ENCODE results near the gene TMEM30B.
"Not testable (repeated sequence)": the region's sequence is repeated elsewhere in the genome, so short reads cannot be mapped to it uniquely, and the experiment has no call there.

TMEM30B gene

DNA sequence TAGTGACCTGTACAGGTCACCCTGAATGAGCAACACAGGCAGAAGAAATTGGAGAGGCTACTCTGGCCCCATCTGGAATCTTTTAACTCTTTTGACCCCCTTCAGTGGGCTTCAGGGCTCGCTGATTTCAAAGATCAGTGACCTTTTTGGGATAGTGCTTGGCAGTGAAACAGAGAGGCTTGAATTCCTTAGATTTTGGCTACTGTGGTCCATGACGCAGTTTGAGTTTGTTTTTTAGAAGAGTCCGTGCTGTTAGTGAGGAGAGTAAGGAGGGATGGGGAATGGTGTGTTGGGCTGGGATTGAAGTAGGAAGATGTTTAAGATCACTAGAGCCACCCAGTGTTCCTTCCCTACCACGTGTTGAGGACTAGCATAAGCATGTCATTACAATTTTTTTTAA lies 16.5 kb downstream of the TMEM30B start:
- no peak for DNase-seq

DNA sequence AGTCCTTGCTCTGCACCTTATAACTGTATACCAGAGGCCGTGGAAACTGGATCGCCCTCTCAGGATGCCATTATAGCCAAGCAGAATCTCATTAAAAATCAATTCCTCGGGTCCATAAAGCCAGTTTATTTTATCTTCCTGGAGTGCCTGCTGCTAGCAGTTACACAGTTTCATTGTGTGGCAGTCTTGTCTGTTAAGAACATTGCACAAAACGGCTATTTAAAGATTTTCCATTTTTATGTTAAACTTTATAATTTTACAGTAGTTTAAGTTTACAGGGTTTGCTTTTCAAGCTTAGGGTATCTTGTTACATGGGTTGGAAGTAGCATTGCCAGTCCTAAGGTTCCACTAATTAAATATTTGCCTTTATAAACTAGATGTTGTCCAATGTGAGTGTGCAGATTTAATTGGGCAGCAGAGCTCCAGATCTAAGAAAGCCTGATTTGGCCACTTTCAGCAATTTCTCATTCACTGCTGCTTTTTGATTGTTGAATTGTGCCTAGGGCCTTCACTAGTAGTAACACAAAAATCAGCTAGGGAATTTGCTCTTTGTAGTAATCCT lies 17.0 kb downstream of the TMEM30B start:
- DNase-seq, result no peak

DNA sequence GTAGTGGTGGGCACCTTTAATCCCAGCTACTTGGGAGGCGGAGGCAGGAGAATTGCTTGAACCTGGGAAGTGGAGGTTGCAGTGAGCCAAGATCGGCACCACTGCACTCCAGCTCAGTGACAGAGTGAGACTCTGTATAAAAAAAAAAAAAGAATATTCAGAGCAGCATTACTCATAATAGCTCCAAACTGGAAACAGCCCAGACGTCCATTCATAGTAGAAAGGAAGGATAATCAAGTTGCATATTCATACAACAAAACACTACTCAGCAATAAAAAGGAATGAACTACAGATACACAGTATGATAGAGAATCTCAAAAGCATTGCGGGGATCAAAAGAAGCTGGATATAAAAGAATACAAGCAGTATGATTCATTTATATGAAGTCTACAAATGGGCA lies 19.1 kb downstream of the TMEM30B start:
- DNase-seq, result no peak

DNA sequence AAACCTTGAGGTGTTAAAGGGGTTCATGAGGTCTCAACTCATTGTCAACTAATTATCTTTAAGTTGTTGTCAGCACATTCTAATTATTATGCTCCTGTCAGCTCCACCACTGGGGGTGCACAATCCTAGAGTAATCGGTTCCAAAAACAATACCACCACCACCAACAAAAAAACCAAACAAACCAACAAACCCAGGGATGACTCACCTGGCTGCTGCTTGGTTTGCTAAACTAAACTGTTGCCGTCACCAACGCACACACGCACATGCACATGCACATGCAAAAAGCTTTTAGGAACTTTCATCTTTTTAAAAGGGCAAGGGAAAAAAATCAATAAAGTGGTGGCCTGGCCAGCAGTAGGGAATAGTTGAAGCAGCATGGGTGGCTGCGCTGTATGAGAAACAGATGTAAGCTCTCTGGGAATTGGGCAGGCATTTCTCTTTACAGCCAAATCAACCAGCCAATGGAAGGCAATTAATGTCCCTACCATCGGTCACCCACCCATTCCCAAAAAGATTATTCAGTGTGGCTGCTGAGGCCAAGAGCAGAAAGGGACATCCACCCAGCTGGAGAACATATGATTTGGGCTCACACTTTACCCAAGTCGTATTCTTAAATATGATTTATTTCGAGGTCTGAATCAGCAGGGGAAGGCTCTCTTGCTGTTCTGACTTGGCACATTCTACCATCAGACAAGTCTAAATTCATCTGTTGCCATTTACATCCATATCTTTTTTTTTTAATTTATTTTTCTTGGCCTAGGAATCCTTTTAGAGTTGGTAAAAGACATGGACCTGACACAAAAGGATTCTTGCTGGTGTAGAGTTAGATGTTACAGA lies 20.0 kb downstream of the TMEM30B start:
- DNase-seq, result no peak

DNA sequence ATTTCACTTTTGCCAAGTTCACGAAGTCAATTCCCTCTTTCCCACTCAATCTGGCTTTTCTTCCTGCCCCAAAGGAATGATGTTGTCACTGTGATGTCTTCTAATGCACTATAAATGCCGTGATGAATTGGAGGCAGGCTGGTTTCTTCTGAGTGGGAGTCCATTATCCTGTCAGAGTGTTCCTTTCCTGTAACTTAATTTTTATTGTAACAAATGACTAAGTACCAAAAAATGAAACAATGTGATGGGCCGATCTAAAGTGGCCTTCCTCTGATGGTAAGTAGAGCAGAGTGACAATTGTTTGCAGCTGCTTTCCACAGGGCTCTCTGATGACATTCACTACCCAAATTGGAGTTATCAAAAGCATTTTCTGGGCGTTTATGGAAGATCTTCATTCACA lies 22.2 kb downstream of the TMEM30B start:
- no peak for DNase-seq

- DNase-seq, result no peak
These were observed 23.6 kb downstream of the TMEM30B start for GRCh38 chr14:61257469-61258057.

GRCh38 chr14:61256826-61257468 lies 24.2 kb downstream of the TMEM30B start:
- DNase-seq, result no peak

GRCh38 chr14:61255968-61256367 lies 25.2 kb downstream of the TMEM30B start:
- DNase-seq, result no peak

DNA sequence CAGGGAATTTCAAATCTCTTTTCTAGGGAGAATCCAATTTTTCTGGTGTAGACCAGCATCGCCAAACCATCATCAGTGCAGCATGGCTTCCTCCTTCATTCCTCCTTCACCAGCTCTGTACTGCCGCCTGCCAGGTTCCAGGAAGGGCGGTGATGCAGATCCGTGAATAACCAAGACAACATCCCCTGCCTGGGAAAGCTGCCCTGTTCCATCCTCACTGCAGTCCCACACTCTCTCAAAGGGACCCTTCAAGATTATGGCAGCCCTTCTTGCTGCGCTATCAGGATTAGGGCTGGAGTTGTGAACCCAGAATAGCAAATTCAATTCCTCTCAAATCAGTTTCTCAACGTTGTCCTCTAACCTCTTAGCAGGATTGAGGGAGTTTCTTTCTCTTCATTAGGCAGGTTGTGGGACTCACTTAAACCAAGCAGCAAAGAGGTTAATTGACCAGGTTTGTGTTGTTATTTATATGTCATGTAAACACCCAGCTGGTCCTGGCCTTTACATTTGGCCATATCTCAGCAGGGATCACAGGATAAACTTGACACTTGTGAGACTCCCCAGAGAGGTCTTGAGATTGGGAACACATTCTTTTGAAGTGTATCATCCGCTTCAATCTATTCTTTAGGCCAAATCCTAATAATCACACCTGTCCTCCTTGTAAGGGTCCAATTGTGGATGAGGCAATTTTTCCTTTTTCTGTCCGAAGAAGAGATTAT lies 26.2 kb downstream of the TMEM30B start:
- no peak for DNase-seq

DNA sequence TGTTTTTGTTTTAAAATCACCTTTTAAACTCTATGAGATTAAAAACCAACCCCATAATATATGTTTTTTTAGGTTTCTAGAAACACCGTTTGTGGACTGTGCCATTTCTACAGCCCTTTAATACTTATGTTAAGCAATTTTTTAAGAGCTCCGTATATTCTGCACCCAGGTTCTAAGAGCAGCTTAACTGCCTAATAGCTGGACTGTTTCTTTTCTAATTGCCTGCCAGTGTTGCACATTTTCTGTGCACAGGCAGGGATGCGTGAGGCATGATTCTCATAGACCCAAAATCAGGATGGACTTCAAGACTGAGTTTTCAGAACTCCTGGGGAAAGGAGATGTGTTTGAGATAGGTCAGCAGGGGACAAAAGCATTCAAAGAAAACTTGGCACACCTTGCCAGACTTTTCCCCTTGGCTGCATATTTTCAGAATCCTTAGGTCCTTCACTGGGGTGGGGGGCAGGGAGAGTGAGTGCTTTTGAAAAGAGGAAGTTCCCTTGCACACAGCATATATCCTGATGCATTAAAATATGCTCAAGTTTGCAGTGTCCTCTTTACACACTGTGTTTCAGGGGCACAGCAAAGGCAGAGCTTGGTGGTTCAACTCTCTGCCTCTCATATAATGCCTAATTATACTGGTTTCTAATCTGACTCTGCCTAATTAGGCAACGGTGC lies 27.9 kb downstream of the TMEM30B start:
- no peak for DNase-seq

- peak; percentile 23 for DNase-seq
These were observed 28.6 kb downstream of the TMEM30B start for GRCh38 chr14:61252369-61253063.

DNA sequence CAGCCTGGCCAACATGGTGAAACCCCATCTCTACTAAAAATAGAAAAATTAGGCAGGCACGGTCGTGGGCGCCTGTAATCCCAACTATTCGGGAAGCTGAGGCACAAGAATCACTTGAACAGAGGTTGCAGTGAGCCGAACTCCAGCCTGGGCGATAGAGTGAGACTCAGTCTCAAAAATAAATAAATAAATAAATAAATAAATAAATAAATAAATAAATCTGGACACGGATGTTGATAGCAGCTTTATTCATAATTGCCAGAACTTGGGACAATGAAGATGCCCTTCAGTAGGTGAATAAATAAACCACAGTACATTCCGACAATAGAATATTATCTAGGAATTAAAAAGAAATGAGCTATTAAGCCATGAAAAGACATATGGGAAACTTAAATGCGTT lies 31.1 kb downstream of the TMEM30B start:
- DNase-seq, result no peak

GRCh38 chr14:61247935-61248334 lies 33.2 kb downstream of the TMEM30B start:
- DNase-seq, result no peak

DNA sequence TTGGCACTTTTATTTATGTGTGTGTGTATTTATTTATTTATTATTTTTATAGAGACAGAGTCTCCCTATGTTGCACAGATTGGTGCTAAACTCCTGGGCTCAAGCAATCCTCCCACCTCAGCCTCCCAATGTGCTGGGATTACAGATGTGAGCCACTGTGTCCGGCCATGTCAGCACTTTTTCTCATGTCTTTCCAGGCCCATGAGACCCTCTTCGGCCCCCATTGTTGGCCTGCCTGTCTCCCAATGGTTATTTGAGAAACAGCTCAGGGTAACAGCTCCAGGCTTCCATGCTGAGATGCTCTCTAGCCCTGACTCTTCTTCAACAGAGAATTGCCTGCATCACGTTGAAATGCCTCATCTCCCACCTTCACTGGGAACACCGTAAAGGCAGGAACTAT lies 34.4 kb downstream of the TMEM30B start:
- DNase-seq, result no peak

DNA sequence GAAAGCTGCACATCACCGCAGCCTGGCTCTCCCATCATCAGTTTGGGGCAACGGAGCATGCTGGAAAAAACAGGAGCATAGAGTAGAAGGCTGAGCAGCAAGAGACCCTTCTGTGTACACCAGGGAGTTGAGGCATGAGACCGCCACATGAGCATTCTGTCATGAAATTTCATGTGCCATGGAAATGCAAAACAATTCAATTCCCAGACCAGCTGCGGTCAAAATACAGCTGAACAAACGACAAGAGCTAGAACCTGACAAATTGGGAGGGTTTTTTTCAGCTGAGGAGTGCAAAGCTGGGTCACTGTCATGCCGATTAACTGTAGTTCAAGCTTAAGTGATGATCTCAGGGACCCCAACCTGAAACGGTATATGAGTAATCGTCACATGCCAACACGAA lies 37.1 kb downstream of the TMEM30B start:
- no peak for DNase-seq

DNA sequence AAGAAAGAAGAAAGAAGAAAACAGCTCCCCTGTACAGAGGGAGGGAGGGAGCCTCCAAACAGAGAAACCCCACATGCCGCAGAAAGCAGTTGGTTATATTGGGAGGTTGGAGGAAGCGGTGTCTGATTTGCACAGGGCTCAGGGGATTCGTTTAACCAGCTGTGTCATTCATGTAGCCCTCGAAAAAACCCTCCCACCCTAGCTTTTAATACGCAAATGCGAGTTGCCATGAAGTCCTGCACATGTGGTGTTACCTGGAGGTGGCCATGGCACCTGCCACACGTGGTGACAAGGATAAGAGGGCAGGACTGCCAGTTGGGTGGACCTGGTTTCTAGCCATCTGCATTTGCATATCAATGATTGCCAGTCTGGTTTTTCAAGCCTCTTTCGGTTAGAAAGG lies 40.9 kb downstream of the TMEM30B start:
- DNase-seq, result no peak

DNA sequence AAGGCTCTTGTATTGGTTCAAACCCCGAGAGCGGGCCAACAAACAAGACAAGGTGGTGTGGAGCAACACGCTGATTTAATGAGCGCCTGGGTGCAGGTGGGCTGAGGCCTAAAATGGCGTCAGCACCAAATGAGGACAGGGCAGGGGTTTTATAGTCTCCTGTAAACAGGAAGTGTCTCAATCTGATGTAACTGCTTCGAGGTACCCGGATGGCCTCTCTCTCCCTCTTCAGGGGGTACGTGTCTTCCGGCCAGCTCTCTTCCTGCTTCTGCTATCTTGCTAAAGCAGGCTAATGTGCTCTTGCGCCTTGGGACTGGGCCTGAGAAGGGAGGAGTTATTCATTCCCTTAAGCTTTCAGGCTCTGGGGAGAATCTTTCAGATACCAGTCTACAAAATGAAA lies 41.9 kb downstream of the TMEM30B start:
- DNase-seq, result not testable (repeated sequence)

DNA sequence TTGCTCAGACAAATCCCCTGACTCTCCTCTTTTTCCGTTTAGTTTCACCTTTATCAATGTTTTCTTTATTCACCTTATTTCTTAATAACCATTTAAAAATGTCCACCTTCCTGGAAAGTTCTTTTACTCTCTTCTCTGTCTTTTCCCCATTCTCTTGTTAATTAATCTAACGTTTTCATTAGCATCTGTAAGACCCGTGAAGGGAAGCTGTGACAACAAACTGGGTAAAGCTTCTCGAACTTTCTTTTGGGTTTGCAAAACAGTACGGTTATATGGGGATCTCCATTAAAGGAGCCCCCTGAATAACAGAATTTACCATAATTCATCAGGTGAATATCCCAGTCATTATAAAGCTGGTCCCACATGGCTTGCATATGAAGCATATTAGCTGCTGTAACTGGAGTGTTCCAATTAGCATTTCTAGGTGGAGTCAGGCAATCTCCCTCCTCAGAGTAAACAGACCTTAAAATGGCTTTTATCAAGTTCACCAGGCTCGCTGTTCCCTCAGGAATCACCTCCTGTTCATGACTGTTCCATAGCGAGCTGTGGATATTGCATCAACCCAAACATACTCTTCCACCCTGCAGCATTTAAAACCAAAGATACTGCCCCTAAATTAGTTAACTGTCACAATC lies 42.4 kb downstream of the TMEM30B start:
- no peak for DNase-seq

DNA sequence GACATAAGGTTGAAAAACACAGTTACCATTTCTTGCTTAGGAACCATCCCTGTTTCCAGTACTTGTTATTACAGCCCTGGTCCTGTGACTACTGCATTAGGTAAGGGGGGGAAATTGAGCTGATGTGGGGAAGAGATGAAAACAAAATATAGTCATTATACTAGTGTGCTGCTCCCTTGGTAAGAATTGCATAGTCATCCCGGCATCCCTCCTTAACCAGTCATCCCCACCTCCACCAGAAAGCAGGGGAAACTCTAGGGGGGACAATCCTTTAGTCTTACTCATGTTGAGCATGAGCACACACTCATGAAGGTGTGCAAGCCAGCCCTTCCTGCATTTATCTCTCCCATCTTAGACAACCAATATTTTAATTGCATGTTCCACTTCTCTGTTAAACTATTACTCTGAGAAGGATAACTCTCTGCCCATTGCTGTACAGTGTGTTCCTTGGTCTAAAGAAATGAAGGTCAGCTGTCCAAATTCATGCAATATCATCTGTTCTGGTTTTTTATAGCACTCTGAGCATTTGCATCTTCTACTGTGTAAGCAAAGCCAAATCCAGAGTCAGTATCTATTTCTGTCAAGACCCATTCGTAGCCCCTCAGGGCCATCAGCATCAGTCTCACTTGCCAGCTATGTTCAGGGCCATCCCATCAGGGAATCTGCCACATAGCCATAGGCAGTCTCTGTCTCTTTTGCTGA lies 46.8 kb downstream of the TMEM30B start:
- no peak for DNase-seq

GRCh38 chr14:61233436-61233956 lies 47.6 kb downstream of the TMEM30B start:
- no peak for DNase-seq

DNA sequence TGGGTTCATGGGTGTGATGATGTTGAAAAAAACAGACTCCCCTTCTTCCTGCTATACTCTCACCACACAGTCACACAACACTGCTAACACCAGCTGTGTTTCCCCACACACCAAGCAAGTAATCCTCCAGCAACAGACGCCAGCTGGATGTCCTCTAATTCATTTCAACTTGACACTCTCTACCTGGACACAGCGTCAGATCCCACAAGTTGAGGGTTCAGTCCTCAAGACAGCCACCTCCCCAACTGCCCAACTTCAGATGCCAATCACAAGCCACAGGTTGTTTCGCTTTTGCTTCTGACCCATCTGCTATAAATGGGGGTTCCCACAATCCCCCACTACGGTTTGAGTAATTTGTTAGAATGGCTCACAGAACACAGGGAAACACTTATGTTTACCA lies 49.3 kb downstream of the TMEM30B start:
- no peak for DNase-seq
